ENCODE measurements around the gene ENPP5. TPM values are rescaled to one million over a fixed set of nuclear protein-coding genes. Genes with fewer than 3 reads are reported as not detected.

Gene ENPP5
- total RNA-seq: 1.5 and 2.5 TPM in 2 replicates

DNA sequence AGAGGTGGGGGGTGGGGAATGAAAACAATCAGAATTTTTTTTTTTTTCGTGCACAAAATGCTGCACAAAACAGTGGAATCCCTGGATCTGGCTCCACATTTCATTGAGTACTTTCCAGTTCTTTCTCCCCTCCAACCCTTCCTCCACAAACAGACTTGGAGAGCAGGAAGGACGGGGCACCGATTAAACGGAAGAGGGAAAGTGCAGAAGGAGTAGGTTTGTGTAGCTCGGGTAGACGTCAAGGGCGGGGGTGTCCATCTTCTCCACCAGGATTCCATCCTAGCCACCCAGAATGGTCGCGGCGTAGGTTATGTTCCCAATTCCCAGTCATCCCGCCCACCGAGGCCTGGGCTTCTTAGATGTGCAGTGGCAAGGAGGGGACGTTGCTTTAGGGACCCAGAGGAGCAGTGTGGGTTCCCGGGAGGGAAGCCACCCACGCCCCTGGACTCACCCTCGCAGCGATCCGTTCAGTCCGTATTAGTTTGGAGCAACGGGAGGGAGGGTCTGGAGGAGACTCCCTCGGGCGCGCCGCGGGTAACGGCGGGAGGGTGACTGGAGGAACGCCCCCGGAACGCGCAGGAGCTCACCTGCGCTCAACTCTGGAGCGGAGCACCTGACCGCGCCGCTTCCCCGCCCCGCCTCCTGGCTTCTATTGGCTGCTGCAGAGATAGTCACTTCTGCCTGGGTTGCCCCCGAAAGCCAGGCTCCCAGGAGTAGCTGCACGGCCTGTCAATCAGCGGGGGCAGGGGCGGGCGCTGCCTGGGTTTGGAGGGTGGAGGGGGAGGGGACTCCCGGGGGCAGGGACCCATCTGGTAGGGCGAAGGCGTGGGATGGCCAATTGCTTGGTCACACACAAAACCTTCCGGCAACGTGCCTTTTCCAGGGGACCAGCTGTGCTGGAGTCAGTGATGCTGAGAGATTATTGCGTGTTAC, at the start of gene ENPP5:
Gene ENPP5, minus strand, starts transcription at position 624 of the 933 bp plus-strand sequence. CDS start 2,718 bp downstream, outside the sequence.
- no peak for DNase-seq (ENCODE audit: low read depth)
- no peak for TF ChIP-seq CTCF (conservative IDR thresholded peaks at IDR 0.05; ENCODE audit: low read depth, low read length)
- peak within 1 kb of the TSS; percentile 92 for H3K4me3 ChIP-seq (ENCODE audit: low read depth, low read length)

DNA sequence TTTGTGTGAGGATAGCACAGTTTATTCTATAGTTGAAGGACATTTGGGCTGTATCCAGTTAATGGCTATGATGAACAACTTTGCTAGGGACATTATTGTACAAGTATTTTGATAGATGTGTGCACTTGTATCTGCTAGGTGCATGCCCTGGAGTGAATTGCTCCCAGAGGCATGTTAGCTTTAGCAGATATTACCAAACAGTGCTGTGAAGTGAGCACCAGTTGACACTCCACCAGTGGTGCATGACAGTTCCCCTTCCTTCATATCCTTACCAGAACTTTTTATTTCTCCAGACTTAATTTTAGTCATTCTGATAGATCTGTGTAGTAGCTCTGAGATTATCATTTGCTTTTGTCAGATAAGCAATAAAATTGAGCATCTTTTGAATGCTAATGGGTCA, 48.9 kb upstream of the ENPP5 start:
- no peak for TF ChIP-seq CTCF (conservative IDR thresholded peaks at IDR 0.05; ENCODE audit: low read depth, low read length)
- no peak for DNase-seq (ENCODE audit: low read depth)
- H3K4me3 ChIP-seq (ENCODE audit: low read depth, low read length): no peak overlapping the region

DNA sequence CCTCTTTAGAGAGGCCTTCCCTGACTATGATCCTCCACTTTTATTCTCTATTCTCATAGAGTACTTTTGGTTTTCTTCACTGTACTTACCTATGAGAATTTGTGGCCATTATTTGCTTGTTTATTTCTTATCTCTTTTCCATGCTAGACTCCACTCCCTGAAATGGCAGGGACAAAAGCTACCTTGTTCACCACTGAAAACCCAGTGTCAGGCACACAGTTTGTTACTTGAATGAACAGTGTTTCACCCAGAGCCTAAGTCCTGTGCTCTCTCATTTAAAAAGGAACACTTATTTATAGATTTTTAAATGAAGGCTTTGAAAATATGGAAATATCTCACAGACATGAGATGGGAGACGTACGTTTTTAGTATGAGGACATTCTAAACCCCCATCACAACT, 47.7 kb upstream of the ENPP5 start:
- no peak for DNase-seq (ENCODE audit: low read depth)
- no peak overlapping the region for H3K4me3 ChIP-seq (ENCODE audit: low read depth, low read length)
- no peak for TF ChIP-seq CTCF (conservative IDR thresholded peaks at IDR 0.05; ENCODE audit: low read depth, low read length)

DNA sequence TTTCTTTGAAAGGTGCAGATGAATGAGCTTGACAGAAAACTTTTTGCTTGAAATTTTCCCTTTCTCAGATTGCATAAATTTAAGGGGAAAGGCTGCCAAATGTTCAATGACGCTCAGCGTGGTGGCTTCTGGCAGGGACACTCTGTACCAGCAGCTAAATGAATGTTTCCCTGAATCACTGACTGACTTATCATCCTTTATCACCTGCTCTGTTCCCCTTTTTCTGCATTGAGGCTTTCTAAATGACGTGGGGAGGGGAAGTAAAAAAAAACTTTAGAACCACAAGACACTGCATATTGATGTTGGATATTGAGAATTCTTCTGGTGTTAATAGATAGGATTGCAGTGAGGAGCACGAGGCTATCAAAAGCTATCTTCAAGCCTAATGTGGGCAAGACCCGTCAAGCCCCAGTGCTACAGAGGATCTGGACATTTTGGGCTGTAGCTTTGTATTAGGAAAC, 46.9 kb upstream of the ENPP5 start:
- no peak for DNase-seq (ENCODE audit: low read depth)
- no peak overlapping the region for H3K4me3 ChIP-seq (ENCODE audit: low read depth, low read length)
- no peak for TF ChIP-seq CTCF (conservative IDR thresholded peaks at IDR 0.05; ENCODE audit: low read depth, low read length)

- no peak for TF ChIP-seq CTCF (conservative IDR thresholded peaks at IDR 0.05; ENCODE audit: low read depth, low read length)
- no peak for DNase-seq (ENCODE audit: low read depth)
- no peak overlapping the region for H3K4me3 ChIP-seq (ENCODE audit: low read depth, low read length)
These were observed 46.1 kb upstream of the ENPP5 start for GRCh38 chr6:46216879-46217278.

DNA sequence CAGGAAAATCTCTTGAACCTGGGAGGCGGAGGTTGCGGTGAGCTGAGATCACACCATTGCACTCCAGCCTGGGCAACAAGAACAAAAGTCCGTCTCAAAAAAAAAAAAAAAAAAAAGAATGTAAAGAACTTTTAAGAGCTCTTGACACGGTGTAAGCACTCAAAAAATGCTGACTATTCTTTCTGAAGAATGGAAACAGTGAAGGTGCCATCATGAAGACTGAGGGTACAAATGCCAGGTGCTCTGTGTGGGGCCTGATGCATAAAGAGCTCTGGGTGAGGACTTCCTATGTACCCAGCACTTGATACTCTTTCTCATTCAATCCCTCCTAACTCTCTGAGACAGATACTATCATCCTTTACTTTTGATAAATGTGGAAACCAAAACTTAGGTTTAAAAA, 45.0 kb upstream of the ENPP5 start:
- no peak overlapping the region for H3K4me3 ChIP-seq (ENCODE audit: low read depth, low read length)
- DNase-seq (ENCODE audit: low read depth): no peak
- no peak for TF ChIP-seq CTCF (conservative IDR thresholded peaks at IDR 0.05; ENCODE audit: low read depth, low read length)
